ENCODE data around the gene GRM8. TPM values are rescaled to one million over a fixed set of nuclear protein-coding genes. Genes with fewer than 3 reads are reported as not detected.

GRM8 gene
- total and polyA plus RNA-seq, 10 of the 15 experiments (the other 5 are each of a cell fraction or from before 2014, with no cell fraction given) = 0.33 to 7.1 (median 0.45) TPM; not detected in 2

DNA sequence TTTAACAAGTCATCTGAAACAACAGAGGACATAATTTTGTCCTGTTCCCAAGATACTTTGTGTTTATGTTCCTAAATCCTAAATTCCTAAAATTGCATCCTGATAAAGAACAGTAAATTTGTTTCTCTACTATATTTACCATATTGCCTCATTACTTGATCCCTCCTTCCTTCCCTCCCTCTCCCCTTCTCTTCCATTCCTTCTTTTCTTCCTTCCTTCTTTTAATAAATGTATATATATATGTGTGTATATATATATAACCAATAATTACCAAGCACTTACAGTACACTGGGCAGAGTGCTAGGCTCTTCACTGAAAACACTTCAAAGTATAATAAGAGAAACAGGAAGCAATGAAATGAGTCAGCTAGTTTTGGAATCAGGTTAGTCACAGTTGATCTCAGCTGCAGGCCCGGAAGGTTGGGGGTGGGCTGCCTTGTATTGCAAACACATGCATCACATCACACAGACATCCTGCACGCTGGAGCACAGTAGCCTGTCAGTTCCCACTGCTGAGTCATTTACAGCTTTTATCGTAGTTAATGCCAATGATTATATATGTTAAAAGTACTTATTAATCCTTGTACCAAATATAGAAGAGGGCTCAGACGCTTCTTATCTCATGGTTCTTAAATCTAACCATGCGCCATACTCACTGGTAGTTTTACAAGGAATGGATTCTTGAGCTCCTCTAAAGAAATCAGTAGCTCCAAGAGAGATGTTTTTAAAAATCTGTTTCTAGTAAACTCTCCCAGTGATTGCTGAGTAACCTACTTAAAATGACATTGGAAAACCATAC lies 551.7 kb downstream of the GRM8 start (continued):
- peak; percentile 68; the same call in 1 of the 2 replicates for TF ChIP-seq BMI1 (IDR thresholded peaks at IDR 0.05; ENCODE audit: borderline replicate concordance)
- peak; percentile 96 for TF ChIP-seq BCL11A (IDR thresholded peaks at IDR 0.05; ENCODE audit: low read depth, low read length)
- TF ChIP-seq SMAD5 (IDR thresholded peaks at IDR 0.05; ENCODE audit: low read depth) = 0 out of 2 replicates have a peak, but pooled peaks have one; percentile 33
- TF ChIP-seq, protein P1, sequence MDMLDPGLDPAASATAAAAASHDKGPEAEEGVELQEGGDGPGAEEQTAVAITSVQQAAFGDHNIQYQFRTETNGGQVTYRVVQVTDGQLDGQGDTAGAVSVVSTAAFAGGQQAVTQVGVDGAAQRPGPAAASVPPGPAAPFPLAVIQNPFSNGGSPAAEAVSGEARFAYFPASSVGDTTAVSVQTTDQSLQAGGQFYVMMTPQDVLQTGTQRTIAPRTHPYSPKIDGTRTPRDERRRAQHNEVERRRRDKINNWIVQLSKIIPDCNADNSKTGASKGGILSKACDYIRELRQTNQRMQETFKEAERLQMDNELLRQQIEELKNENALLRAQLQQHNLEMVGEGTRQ (IDR thresholded peaks at IDR 0.05; ENCODE audit: borderline replicate concordance, low read depth, low read length) = no peak

- POLR2A ChIA-PET = interaction anchor here (1.0 to 3.3 kb wide), 5 partner anchors 19 to 250 kb away, joined by 5 to 19 read pairs (median 10); no protein-coding TSS in a partner anchor
- no TSS peak for BruUV-seq (replicated peaks)
These were observed 553.0 kb downstream of the GRM8 start for GRCh38 chr7:126699707-126700106.

More at GRCh38 chr7:126699707-126700106, 553.0 kb downstream of the GRM8 start:
- Histone ChIP-seq H3K79me2 (ENCODE audit: control insufficient read depth, insufficient read depth, low read length) (no peaks in the 10 kb centered on the region; the same call in 1 of the 2 replicates), H3K9ac (ENCODE audit: control insufficient read depth, insufficient read depth, low read length) (peak overlapping the region; percentile 24; the same call in 1 of the 2 replicates), H3K4me3 (no peak overlapping the region), H3K4me1 (ENCODE audit: control insufficient read depth, insufficient read depth, low read length) (peaks cover 31% of the 10 kb centered on the region), H3K9me3 (replicated peaks; ENCODE audit: control insufficient read depth, insufficient read depth, low read length) (peaks cover 6% of the 10 kb centered on the region), H4K20me1 (ENCODE audit: control insufficient read depth, insufficient read depth) (no peaks in the 10 kb centered on the region), H3K36me3 (ENCODE audit: control insufficient read depth in 2 of 2, insufficient read depth in 2 of 2, low read length in 1 of 2) (no peaks in the 10 kb centered on the region), H3K27ac (ENCODE audit: control insufficient read depth, insufficient read depth) (peak overlapping the region; percentile 85), H3K27me3 (replicated peaks in 1 of 2; ENCODE audit: control insufficient read depth in 2 of 2, insufficient read depth in 2 of 2, low read length in 1 of 2) (no peaks in the 10 kb centered on the region), H2AFZ (ENCODE audit: control insufficient read depth, low read depth, low read length) (no peak overlapping the region; the same call in 1 of the 2 replicates), H3K4me2 (ENCODE audit: control insufficient read depth, insufficient read depth) (peak overlapping the region; percentile 72)
- DNase-seq (ENCODE audit: low read depth, low spot score) (no peak), ATAC-seq (peak; percentile 19; the same call in 2 of the 3 replicates), FAIRE-seq (peak; percentile 18)
- in situ Hi-C loops (cut with MboI) = no loop called here
- ChIA-PET SMC1A (ENCODE audit: uncharacterized antibody, unreplicated experiment) (interaction anchor here (0.9 to 6.0 kb wide), 11 partner anchors 16 to 249 kb away, joined by 3 to 122 read pairs (median 5); no protein-coding TSS in a partner anchor), CTCF (interaction anchor here (0.7 to 5.4 kb wide), 8 partner anchors 20 to 251 kb away, joined by 3 to 43 read pairs (median 6); no protein-coding TSS in a partner anchor), RAD21 (ENCODE audit: unreplicated experiment) (interaction anchor here (0.7 to 5.6 kb wide), 9 partner anchors 14 to 250 kb away, joined by 3 to 189 read pairs (median 15); no protein-coding TSS in a partner anchor)
- TF ChIP-seq STAT3 (IDR thresholded peaks at IDR 0.05; ENCODE audit: low read depth, low read length) (0 out of 2 replicates have a peak, but pooled peaks have one; percentile 15), CHD1 (IDR thresholded peaks at IDR 0.05; ENCODE audit: low read depth, low read length) (0 out of 2 replicates have a peak, but pooled peaks have one; percentile 40), ZNF24 (IDR thresholded peaks at IDR 0.05) (no peak), IKZF2 (IDR thresholded peaks at IDR 0.05) (peak in 1 of 2 experiments; percentile 19; a peak in 1 of 4 replicates), TAF1 (IDR thresholded peaks at IDR 0.05; ENCODE audit: borderline replicate concordance, low read depth, low read length) (no peak), SMARCA5 (IDR thresholded peaks at IDR 0.05) (0 out of 2 replicates have a peak, but pooled peaks have one; percentile 55), POU2F2 (IDR thresholded peaks at IDR 0.05; ENCODE audit: borderline replicate concordance, low read depth, low read length) (no peak), CTCF (IDR thresholded peaks at IDR 0.05 in 2 of 3, conservative IDR thresholded peaks at IDR 0.05 in 1 of 3; ENCODE audit: control insufficient read depth in 2 of 3, extremely low read depth in 1 of 3, insufficient read depth in 1 of 3, low read depth in 3 of 3, low read length in 3 of 3) (peak in 2 of 3 experiments; percentile 19 to 31; a peak in 3 of 6 replicates)
- intact Hi-C loops (cut with micrococcal nuclease; ENCODE audit: unreplicated experiment) = loop anchor here (2.0 to 5.0 kb wide), 2 partner anchors 83 to 103 kb away; no protein-coding TSS in a partner anchor

All from GM12878 (cell line).